ENCODE results near the gene TAMALIN. TPM values are rescaled to one million over a fixed set of nuclear protein-coding genes. Genes with fewer than 3 reads are reported as not detected.

Gene TAMALIN
- total RNA-seq, 1 experiment from 2014 or later = 1.2 TPM

- peak; percentile 72 for DNase-seq
- no CpG with 5 or more reads among the region's 28 CpGs for WGBS (ENCODE audit: extremely low coverage, insufficient read length, low lambda C conversion rate)
- H3K14ac ChIP-seq (ENCODE audit: insufficient read depth, low read length) = no peak overlapping the region
- peaks cover 17% of the 10 kb centered on the region for H3K27me3 ChIP-seq (ENCODE audit: insufficient read depth, low read length)
- H2BK120ac ChIP-seq (ENCODE audit: low read depth, low read length, poor library complexity, severe bottlenecking) = no peak overlapping the region
- H3K4me1 Mint-ChIP-seq = peaks cover 29 to 47% of the 10 kb centered on the region in 2 experiments
- TF ChIP-seq, protein P1, sequence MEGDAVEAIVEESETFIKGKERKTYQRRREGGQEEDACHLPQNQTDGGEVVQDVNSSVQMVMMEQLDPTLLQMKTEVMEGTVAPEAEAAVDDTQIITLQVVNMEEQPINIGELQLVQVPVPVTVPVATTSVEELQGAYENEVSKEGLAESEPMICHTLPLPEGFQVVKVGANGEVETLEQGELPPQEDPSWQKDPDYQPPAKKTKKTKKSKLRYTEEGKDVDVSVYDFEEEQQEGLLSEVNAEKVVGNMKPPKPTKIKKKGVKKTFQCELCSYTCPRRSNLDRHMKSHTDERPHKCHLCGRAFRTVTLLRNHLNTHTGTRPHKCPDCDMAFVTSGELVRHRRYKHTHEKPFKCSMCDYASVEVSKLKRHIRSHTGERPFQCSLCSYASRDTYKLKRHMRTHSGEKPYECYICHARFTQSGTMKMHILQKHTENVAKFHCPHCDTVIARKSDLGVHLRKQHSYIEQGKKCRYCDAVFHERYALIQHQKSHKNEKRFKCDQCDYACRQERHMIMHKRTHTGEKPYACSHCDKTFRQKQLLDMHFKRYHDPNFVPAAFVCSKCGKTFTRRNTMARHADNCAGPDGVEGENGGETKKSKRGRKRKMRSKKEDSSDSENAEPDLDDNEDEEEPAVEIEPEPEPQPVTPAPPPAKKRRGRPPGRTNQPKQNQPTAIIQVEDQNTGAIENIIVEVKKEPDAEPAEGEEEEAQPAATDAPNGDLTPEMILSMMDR (conservative IDR thresholded peaks at IDR 0.05) = no peak
- H3K18ac ChIP-seq (ENCODE audit: insufficient read length, low read depth, low read length) = no peak overlapping the region
- no peak overlapping the region for H4K5ac ChIP-seq (ENCODE audit: insufficient read length, low read depth, low read length)
- no peak overlapping the region for H2AK5ac ChIP-seq (ENCODE audit: insufficient read length, low read length)
- H4K20me1 ChIP-seq (ENCODE audit: control insufficient read depth, insufficient read depth, insufficient read length) = no peaks in the 10 kb centered on the region
- H3K9ac ChIP-seq (ENCODE audit: extremely low read depth, insufficient read length, low read length) = no peak overlapping the region
- H3K27ac Mint-ChIP-seq = no peak overlapping the region
- no peak overlapping the region for H2BK20ac ChIP-seq (ENCODE audit: low read depth, low read length, poor library complexity, severe bottlenecking)
- H3K4me1 ChIP-seq (ENCODE audit: insufficient read depth, low read length) = peaks cover 5% of the 10 kb centered on the region; the same call in 1 of the 2 replicates
- no peak overlapping the region for H3K23ac ChIP-seq (ENCODE audit: insufficient read length, low read depth, low read length)
- no peak overlapping the region for H2BK5ac ChIP-seq (ENCODE audit: insufficient read length, low read length)
- H2BK15ac ChIP-seq (ENCODE audit: low read depth, low read length) = no peak overlapping the region
- peaks cover 67% of the 10 kb centered on the region for H3K27me3 Mint-ChIP-seq (ENCODE audit: low read depth)
- H3K9me3 ChIP-seq (ENCODE audit: control insufficient read depth, low read depth, low read length) = no peaks in the 10 kb centered on the region
- no peaks in the 10 kb centered on the region for H3K79me2 ChIP-seq (ENCODE audit: insufficient read depth, low read length)
- H3K4me2 ChIP-seq (ENCODE audit: insufficient read depth, insufficient read length, low read length) = peak overlapping the region; percentile 46
- H3K27ac ChIP-seq (ENCODE audit: insufficient read length, low read depth, low read length) = no peak overlapping the region
- H3K4ac ChIP-seq (ENCODE audit: low read depth, low read length) = no peak overlapping the region
- no peaks in the 10 kb centered on the region; a peak in 2 of 5 replicates for H3K9me3 Mint-ChIP-seq
- H3T11ph ChIP-seq (ENCODE audit: low read length) = no peak overlapping the region
- H3K79me1 ChIP-seq (ENCODE audit: insufficient read depth, low read depth, low read length, poor library complexity, severe bottlenecking) = no peaks in the 10 kb centered on the region
- H3K23me2 ChIP-seq (ENCODE audit: insufficient read length, low read depth, low read length, poor library complexity, severe bottlenecking) = peaks cover 7% of the 10 kb centered on the region
- peak overlapping the region; percentile 75 to 96 for H3K4me3 Mint-ChIP-seq
- H4K8ac ChIP-seq (replicated peaks; ENCODE audit: insufficient read length, low read depth, low read length) = no peak overlapping the region
- H2AFZ ChIP-seq (ENCODE audit: low read length) = no peak overlapping the region
- H3K56ac ChIP-seq (ENCODE audit: insufficient read length, low read depth, low read length) = no peak overlapping the region
- H4K91ac ChIP-seq (ENCODE audit: insufficient read length, low read depth, low read length) = no peak overlapping the region
- H3K36me3 Mint-ChIP-seq (ENCODE audit: insufficient read depth in 1 of 3, low read depth in 3 of 3) = peaks cover 0 to 5% (median under 1%) of the 10 kb centered on the region in 3 experiments; a peak in 3 of 7 replicates
- H2BK12ac ChIP-seq (ENCODE audit: insufficient read length, low read depth, low read length) = no peak overlapping the region
Observed at GRCh38 chr12:52005903-52006703, 643 bp upstream of the TAMALIN start.
